HG02973 (cell line): ENCODE results near the gene DGKQ.

Experiments used
- ATAC-seq: cut with Tn5 transposase; IDR thresholded peaks from one replicate; pipeline ENCODE4 v1.9.1; 2021; ENCODE audit warnings: moderate library complexity; ENCODE audit not compliant: unreplicated experiment

Gene DGKQ

DNA sequence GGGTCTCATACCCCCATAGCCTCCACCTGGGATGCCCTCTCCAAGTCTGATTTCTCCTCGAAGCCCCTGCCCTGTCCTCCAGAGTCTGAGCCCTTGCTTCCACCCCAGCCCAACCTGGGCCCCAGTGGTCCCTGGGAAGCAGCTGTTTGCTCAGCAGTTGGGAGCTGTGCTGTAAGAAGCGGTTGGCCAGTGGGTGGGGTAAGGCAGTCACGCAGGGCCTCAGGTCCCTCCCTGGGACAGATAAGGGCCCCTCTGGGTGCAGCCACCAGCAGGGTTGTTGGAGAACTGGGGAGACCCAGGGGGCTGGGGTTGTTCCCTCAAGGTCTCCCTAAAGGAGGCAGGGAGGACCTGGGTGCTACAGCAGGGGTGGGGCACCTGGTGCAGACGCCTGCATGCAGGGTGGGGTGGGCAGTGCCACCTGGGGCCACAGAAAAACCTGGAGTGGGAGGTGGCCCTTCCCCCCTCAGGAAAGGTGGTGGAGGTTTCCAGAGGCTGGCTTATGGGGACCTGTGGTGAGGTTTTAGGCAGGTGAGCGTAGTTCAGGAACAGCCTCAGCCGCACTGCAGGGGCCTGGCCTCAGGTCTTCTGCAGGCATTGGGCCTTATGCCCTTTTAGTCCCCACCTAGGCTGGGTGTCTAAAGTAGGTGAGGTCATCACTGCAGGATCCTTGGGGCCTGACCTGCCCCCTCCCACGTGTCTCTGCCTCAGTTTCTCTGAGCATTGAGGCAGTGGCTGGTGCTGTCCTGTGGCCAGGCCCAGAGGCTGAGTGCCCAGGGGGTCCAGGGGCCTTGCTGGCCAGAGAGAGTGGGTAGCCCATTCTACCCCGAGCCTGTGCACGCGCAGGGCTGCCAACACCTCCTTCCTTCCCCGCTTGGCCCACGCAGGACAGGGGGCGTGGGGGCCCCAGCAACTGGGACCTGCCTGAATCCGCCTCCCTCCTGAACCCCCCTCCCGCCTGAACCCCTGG is 22.9 kb upstream of the DGKQ start:
- ATAC-seq, result no peak

DNA sequence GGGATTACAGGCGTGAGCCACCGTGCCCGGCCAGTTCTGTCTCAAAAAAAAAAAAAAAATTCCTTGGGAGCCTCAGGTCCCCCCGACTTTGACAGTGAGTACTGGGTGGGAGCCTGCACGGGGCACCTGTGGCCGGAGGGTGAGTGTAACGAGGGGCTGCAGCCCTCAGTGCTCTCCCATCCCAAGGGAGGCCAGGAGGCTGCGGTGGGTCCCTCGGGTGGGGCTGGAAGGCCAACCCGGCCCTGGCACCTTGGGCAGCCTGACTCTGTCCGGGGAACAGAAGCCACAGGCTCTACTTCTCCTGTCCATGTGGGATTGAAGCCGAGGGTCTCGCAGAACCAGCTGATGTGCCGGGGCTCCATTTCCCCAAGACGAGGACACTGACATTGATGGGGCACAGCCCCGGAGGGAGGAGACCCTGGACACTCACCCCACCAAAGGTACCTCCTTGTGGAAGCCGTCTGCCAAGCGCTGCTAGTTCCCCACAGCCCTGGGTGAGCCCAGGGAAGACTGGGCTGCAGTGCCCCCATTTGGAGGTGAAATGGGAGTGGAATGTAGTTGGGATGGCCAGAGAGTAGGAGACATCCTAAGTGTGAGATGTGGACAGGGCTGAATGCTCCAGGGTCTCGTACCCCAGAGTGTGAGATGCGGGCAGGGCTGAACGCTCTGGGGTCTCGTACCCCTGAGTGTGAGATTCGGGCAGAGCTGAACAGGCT is 22.1 kb upstream of the DGKQ start:
- ATAC-seq, result no peak

DNA sequence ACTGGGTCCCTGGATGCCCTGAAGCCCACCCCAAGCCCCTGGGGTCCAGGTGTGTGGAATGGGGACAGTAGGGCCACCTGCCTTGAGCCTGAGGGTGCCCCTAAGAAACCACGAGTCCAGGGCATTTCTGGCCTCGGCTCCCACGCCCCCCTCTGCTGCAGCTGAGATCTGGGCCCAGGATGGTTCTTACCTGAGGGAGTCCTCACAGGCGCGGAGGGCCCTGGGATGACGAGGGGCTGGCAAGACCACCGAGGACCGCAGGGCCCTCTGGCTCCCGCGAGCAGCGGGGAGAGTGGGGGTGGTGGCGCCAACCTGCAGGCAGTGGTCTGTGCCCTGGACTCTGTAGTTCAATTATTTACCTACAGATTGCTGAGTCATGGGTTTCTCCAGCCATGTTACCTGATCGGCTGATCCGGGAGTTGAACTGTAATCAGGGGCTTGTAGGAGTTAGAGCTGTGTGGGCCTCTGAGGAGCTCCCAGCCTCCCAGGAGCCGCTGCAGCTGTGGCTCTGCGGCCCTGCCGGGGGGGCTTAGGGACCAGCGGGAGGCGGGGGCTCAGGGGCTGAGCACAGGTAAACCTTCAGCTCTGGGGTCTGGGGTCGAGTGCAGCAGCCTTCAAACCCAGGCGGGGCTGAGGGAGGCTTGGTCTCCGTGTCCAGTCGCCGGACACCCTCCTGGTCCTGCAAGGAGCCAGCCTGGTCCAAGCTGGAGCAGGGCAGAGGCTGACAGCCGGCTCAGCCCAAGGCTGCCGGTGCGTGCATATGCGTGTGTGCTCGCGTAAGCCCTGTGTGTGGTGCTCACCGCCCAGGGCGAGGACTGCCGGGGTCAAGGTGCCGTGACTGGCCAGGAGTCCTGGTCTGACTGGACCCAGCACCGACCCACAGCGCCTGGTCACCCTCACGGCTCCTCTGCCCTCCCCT is 20.0 kb upstream of the DGKQ start, which contains the start of gene SLC26A1:
TSS of gene SLC26A1 (minus strand) at position 294 of the 919 bp plus-strand sequence. CDS start 1,701 bp downstream, outside the sequence.
- ATAC-seq, result no peak

DNA sequence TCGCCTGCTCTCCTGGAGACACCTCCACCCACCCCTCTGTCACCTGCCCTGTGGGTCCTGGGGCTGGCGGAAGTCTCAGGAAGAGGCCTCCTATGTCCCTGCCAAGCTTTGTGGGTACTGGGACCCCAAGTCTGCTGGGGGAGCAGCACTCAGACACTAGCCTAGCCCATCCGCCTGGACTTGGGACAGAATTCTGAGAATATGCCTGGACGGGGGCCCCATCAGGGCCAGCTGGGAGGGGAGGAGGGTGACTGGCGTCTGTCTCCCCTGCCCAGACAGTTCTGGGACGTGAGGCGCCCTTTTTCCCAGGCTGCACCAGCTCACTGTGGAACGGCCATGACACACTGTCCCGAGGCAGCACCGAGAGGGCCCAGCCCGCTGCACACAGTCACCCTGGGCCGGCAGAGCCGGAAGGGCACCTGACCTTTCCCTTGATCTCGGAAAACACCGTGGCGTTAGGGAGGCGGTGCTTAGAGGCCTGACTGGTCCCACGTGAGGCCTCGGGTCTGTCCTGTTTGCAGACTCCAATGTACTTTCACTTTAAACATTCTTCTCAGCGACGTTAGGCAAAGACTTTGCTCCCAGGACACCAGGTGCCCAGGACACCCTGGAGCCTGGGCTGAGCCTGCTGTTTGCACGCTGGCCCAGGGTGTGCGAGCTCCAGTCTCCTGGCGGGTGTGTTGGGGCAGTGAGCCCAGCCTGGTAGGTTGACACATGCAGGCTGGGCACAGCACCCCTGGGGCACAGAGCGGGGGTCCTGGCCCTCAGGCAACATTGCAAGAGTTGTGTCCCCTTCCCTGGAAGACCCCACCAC is 19.1 kb upstream of the DGKQ start:
- ATAC-seq, result no peak

DNA sequence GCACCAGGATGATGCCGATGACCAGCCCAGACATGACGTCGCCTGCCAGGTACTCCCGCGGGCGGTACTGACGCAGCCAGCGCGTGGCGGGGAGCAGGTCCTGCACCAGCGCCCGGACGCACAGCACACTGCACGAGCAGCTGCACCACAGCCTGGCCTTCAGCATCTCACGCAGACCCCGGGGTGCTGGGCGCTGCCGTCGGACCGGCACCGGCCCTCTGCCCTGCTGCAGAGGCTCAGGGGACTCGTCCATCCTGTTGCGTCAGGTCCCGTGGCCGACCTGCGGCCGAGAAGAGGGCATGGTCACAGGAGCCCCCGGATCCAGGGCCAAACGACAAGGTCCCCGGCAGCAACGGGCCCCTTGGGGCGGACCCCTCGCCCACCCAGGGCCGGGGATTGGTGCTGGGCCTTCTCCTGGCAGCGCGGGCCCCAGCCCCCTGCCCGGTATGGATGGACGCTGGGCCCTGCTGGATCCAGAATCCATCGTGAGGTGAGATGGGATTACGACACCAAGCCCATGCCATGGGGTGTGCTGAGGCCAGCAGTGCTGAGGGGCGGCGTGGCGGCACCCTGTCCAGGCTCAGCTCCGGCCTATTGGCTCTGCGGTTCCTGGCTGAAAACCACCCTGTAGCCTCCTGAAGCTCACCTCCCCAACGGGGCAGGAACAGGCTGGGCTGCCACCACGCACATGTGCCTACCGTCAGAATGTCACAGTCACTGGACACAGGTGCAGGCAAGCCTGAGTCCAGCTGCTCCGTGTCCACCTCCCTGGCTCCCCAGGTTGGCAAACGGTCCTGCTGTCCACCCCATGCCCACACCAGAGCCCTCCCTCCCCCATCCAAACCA is 18.3 kb upstream of the DGKQ start:
- ATAC-seq, result no peak

DNA sequence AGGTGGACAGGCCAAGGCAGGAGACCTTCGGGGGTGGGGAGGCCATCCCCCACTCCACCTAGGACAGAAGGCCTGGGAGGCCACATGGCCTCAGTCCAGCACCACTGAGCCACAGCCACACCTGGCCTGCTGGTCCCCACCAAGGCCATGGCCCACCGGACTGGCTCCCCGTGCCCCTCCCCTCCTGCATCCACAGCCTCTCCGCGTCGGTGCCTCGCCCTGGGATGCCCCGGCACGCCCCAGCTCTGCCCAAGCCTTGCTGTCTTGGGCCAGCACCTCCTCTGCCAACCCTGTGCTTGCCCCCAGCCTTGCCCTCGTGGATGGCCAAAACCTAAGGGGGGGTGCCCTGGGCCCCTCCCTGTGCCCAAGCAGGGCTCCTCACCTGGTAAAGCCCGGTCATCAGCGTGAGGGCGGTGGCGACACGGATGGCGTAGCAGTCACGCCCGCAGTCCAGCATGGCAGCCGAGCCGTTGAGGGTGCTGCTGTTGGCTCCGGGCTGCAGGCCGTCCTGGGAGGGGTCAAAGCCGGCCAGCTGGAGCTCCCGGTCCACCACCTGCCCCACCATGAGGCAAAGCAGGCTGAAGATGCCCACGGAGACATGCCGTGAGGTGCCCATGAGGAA is 17.5 kb upstream of the DGKQ start:
- ATAC-seq, result no peak

DNA sequence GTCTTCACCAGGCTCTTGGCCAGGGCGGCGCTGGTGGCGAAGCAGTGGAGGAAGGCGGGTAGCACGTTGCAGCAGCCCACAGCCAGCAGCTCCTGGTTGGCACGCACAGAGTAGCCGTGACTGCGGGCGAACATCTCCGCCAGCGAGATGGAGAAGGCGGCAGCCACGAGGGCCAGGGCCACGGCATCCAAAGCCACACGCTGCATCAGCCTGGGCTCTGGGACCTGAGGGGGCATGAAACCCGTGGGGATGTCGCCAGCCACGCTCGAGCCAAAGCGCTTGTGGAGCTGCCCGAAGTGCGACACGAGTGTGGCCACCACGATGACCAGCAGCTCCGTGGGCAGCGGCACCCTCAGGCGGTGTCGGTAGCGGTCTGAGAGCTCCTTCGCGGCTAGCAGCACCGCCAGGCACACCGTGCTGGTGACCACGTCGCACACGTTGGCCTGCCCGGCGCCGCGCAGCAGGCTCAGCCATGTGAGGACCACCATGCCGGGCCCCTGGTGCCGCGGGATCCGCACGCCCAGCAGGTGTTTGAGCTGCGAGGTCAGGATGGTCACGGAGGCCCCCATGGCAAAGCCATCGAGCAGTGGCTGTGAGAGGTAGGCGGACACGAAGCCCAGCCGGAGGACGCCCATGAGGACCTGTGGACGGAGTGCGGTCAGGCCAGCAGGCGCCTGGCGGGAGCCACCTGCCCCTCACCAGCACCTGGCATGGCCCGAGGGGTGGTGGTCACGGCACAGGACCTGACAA is 16.5 kb upstream of the DGKQ start:
- no peak for ATAC-seq

DNA sequence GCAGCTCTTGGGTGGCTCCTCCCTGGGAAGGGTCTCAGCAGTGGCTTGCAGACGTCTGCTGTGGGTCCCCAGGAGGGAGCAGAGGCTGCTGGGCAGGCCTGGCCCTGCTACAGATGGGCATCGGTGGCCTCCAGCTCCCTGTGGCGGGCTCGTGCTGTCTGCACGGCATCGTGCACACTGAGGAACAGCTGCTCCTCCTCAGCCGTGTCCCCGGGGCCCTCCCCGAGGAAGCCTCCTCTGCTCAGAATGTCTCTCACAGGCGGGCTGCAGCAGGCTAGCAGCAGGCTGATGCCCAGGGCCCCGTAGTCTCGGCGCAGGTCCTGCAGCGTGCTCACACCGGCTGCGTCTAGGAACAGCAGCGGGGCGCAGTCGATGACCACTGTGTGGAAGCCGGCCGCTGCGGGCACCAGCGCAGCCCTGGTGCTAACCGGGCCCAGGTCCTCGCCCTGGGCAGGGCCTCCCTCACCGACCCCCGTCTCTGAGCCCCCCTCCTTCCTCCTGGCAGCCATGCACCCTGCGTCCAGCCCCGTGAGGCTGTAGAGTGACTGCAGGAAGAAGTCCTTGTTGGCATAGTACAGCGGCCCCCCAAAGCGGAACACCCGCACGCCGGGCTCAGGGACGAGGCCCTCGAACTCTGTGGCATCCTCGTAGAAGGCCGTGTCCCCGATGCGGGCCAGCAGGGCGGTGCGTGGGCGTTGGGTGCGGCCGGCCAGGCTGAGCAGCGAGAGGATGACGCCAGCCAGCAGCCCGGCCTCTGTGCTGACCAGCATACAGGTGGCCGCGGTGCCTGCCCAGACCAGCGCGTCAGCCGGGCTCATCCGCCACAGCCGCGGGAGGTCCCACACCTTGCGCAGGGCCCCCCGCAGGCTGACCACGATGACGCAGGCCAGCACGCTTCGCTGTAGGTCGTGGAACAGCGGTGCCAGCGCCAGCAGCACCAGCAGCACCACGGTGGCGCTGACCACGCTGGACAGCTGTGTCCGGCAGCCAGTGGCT is 15.7 kb upstream of the DGKQ start:
- no peak for ATAC-seq

DNA sequence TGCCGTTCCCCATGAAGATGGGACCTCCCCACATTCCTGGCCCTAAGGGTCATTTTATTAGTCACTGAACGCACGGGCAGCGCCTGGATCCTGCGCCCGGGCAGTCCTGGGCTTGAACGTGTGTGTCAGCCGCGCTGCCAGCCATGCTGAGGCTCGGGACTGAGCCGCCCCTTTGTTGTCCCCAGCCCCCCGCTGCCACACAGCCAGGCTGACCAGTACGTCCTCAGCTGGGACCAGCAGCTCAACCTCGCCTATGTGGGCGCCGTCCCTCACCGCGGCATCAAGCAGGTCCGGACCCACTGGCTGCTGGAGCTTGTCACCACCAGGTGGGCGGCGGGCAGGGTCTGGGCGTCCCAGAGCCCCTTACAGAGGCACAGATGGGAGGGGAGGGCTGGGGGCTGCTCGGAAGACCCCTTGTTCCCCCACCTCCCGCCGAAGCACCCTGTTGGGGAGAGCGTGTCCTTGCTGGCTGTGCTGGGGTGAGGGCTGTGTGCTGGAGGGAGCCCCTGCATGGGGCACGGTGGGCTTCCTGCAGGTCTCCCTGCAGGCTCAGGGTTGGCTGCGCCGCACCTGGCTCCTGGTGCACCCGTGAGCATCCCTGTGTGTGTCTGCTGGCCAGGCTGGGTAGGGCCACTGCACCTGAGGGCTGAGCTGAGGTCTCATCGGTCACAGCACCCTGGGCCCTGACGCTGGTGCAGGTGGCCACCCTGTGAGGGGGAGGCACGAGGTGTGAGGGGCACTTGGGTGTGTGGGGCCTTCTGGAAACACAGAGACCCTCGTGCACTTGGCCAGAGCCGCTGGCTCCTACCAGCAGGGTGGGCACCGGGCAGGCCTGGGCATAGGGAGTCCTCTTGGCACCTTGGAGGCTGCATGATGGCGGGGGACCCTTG is 14.5 kb upstream of the DGKQ start:
- no peak for ATAC-seq

DNA sequence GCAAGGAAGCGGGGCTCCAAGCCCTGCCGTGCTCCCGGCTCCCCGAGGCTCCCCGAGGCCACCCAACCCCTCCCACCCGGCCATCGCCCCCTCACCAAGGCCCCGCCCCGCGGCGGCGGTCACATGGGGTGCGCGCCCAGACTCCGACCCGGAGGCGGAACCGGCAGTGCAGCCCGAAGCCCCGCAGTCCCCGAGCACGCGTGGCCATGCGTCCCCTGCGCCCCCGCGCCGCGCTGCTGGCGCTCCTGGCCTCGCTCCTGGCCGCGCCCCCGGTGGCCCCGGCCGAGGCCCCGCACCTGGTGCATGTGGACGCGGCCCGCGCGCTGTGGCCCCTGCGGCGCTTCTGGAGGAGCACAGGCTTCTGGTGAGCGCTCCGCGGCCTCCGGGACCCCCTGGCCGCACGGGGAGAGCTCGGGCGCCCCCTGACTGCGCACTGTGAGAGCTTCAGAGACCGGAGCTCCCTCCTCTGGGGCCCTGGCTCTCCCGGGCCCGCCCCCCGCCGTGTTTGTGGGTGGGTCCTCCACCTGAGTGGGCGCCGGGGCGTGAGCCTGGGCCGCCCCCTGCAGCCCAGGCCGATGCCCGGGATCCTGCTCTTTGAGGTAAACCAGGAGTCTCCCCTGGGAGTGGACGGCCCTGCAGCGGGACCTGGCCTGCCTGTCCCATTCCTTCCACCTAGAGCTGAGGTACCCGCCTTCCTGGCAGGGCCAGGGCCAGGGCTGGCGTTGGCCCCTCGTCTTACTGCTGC is 13.7 kb upstream of the DGKQ start, which contains the start of gene IDUA:
TSS of gene IDUA (plus strand) at position 166 of the 745 bp plus-strand sequence. CDS start at position 207, 41 bp downstream.
- ATAC-seq, result peak; percentile 60

DNA sequence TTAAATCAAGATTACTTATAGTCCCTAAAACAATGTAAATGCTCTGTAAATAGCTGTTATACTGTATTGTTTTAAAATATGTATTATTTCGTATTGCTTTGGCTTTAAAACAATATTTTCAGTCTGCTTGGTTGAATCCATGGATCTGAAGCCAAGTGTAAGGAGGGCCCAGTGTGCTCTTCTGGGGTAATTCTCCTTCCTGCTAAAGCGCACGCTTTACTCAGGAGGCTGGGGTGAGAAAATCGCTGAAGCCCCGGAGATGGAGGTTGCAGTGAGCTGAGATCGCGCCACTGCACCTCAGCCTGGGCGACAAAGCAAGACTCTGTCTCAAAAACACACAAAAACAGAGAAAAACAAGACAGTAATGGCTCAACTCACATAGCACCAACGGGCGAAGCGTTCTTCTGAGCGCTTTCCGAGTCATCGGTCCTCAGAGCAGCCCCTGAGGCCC is 13.1 kb upstream of the DGKQ start:
- ATAC-seq, result no peak

DNA sequence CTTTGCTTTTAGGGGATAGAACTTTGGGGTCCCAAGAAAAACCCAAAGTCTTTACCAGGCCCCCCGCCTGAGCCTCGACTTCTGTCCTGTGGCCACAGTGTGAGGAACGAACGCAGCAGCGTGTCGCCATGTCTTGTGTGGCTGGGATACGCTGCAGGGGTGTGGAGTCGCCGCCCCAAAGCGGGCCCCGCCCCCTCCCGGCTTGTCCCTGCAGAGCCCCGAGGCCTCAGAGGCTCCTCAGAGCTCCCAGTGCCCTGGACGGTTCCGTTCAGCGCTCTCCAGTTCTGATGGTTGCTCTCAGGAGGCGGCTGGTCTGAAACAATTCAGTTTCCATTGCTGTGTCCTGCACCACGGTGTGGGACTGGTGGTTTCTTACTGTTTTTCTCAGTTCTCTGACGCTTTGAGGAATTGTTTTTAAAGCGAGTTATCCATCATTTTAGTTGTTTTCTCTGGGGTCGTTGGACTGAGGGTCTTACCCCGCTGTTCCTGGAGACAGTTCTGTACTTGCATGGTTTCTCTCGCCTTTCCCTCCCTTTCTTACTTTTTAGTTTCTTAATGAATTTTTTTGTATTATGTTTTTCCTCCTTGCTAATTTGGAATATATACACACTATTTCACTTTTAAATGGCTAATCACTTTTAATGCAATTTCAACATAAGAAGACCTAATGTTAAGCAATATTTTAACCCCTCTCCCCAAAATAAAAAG is 11.9 kb upstream of the DGKQ start:
- ATAC-seq, result no peak

DNA sequence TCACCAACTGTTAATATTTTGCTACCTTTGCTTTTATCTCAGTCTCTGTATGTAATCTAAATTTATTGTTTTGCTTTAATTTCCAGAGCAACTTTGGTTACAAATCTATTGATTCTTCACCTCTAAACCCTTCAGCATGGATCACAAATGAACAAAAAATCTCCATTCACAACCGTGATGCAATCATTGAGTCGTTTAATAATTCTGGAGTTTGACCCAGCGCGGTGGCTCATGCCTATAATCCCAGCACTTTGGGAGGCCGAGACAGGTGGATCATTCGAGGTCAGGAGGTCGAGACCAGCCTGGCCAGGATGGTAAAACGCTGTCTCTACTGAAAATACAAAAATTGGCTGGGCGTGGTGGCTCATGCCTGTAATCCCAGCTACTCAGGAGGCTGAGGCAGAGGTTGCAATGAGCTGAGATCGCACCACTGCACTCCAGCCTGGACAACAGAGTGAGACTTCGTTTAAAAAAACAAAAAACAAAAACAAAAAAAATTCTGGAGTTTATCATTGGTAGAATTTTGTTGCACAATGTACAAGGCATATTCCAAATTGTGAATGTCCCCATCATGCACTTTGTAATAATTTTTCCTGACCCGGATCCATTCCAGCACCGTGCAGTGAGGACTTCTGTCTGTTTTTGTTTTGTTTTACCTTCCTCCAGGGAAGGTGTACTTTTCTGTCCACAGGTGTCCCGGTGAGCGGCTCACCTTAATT is 11.1 kb upstream of the DGKQ start:
- ATAC-seq, result no peak

DNA sequence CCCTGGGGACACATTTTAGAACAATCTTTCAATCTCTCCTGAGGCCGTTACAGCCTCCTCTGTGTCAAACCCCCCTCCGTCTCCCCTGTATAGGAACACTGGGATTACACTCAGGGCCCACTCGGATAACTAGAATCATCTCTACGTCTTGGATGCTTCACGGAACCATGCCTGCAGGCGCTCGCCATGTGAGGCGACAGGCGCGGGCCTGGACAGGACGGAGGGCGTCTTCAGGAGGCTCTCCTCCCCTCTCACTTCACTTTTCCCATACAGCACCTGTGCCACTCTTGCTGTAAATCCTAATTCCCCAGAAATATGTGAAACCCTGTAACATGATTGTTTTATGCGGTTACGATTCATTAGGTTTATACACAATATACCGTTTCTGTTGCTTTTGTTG is 9.4 kb upstream of the DGKQ start:
- no peak for ATAC-seq
